ENCODE data around the gene CLDN9.

DNA sequence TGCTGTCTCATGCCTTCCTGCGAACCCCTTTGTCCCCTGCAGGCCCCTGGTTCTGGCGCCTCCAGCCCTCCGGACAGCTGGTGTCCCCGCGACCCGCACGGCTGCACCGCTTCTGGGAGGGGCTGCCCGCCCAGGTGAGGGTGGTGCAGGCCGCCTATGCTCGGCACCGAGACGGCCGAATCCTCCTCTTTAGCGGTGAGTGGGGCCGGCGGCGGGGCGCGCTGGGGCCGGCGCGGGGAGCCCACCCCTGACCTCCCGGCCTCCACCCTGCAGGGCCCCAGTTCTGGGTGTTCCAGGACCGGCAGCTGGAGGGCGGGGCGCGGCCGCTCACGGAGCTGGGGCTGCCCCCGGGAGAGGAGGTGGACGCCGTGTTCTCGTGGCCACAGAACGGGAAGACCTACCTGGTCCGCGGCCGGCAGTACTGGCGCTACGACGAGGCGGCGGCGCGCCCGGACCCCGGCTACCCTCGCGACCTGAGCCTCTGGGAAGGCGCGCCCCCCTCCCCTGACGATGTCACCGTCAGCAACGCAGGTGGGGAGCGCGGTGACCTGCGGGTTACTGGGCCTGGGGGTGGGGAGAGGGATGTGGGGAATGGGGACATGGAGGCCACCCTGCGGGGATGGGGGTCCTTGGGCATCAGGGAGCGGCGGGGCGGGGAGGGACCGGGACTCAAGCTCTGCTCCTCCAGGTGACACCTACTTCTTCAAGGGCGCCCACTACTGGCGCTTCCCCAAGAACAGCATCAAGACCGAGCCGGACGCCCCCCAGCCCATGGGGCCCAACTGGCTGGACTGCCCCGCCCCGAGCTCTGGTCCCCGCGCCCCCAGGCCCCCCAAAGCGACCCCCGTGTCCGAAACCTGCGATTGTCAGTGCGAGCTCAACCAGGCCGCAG is 45.7 kb downstream of the CLDN9 start:
- no peak for TF ChIP-seq EZH2 (optimal IDR thresholded peaks at IDR 0.05; ENCODE audit: low read depth, low read length)
- TF ChIP-seq, protein P1, sequence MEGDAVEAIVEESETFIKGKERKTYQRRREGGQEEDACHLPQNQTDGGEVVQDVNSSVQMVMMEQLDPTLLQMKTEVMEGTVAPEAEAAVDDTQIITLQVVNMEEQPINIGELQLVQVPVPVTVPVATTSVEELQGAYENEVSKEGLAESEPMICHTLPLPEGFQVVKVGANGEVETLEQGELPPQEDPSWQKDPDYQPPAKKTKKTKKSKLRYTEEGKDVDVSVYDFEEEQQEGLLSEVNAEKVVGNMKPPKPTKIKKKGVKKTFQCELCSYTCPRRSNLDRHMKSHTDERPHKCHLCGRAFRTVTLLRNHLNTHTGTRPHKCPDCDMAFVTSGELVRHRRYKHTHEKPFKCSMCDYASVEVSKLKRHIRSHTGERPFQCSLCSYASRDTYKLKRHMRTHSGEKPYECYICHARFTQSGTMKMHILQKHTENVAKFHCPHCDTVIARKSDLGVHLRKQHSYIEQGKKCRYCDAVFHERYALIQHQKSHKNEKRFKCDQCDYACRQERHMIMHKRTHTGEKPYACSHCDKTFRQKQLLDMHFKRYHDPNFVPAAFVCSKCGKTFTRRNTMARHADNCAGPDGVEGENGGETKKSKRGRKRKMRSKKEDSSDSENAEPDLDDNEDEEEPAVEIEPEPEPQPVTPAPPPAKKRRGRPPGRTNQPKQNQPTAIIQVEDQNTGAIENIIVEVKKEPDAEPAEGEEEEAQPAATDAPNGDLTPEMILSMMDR (IDR thresholded peaks at IDR 0.05; ENCODE audit: low read length): no peak

Measured in MM.1S (cell line).